Glutamatergic neuron (in vitro differentiated cells): ENCODE results near the gene WASF3. TPM values are rescaled to one million over a fixed set of nuclear protein-coding genes. Genes with fewer than 3 reads are reported as not detected.
"Not testable (repeated sequence)": the region's sequence is repeated elsewhere in the genome, so short reads cannot be mapped to it uniquely, and the experiment has no call there.

Source experiments
- DNase-seq: peaks from one replicate; pipeline ENCODE4 v3.0.0; 2022
- H3K27ac Mint-ChIP-seq: one replicate; pipeline ENCODE4 v1.8.0; 2020; ENCODE audit warnings: mild to moderate bottlenecking, mixed read lengths, inconsistent platforms; ENCODE audit not compliant: unreplicated experiment
- H3K27me3 Mint-ChIP-seq: one replicate; pipeline ENCODE4 v1.8.0; 2020; ENCODE audit warnings: mild to moderate bottlenecking, moderate library complexity, mixed read lengths, inconsistent platforms; ENCODE audit not compliant: unreplicated experiment
- H3K36me3 Mint-ChIP-seq: one replicate; pipeline ENCODE4 v1.8.0; 2020; ENCODE audit warnings: mild to moderate bottlenecking, mixed read lengths, inconsistent platforms; ENCODE audit not compliant: unreplicated experiment
- H3K4me1 Mint-ChIP-seq: one replicate; pipeline ENCODE4 v1.8.0; 2020; ENCODE audit warnings: mild to moderate bottlenecking, low read depth, mixed read lengths, inconsistent platforms; ENCODE audit not compliant: unreplicated experiment
- H3K4me3 Mint-ChIP-seq: one replicate; pipeline ENCODE4 v1.8.0; 2020; ENCODE audit warnings: mild to moderate bottlenecking, mixed read lengths, inconsistent platforms; ENCODE audit not compliant: unreplicated experiment
- H3K9me3 Mint-ChIP-seq: one replicate; pipeline ENCODE4 v1.8.0; 2020; ENCODE audit warnings: mild to moderate bottlenecking, moderate library complexity, mixed read lengths, inconsistent platforms; ENCODE audit not compliant: unreplicated experiment
- total RNA-seq: library from RNA; stranded (reverse); fragmentation: NEBNext Ultra II Directional; extraction: Animal tissue kit (Norgen Biotek cat#: 25700); gene quantifications from one replicate; pipeline ENCODE4 v1.2.1, GENCODE V29; 2021; ENCODE audit not compliant: unreplicated experiment
- TF ChIP-seq, protein P1 (sequence below): fragments of 200-600 bp; sonication (generic); IDR thresholded peaks from one replicate; pipeline ENCODE4 v1.5.0; 2021; ENCODE audit not compliant: partially characterized antibody, unreplicated experiment

WASF3 gene
- total RNA-seq, 1 donor from 2014 or later = 10.1 TPM

DNA sequence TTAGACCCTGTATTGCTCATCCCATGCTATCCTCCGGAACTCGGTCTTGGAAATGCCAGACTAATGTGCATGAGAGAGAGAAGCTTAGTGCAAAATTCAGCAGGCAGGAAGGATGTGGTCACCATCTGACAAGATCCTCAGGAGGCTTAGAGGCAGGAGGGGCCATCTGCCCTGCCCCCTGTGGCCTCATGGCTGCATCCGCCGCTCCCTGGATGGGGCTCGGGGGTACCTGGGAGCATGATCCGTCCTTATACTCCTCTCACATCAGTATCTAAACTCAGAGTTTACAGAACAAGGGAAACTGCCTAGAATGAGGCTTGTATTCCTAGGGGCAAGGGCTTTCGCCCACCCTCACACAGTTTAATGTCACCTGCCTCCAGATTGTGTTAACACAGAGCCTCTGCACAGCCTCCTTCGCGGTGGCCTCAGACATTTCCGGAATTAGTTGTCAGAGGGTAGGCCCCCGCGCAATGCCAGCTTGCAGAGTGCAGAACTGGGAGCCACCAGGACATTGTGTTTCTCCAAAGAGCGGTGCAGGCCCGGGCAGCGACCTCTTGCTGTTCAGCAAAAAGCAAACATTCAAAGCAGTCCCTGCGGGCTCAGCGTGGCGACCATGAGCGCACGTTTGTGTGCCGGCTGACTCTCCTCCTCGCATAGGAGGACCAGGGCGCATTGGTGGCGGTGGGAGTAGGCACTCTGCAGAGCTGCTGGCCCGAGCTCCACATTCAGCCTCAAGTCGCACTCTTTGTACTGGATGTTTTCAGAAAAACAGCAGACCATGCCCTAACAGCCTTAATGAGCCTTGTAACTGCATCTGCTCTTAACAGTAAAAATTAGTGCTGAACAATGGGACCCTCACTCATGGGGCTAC, 164.0 kb downstream of the WASF3 start:
- peaks cover 23% of the 10 kb centered on the region for H3K4me1 Mint-ChIP-seq

DNA sequence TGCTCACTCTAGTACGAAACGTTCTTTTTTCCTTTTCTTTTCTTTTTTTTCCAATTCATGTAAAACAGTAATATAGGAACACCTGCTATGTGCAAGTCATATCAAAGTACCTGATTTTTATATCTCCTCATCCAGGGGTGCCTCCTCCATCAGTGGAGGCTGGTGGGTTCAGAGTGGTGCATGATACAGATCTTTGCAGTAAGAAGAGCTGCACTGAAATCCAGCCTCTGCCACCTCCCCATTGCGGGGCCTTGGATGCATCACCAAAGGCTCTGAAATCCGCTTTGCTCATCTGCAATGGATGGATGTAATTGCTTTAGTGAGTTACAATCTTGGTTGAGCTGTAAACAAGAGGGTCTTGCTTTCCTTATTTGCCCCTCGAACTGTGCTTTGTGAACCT, 164.8 kb downstream of the WASF3 start:
- Mint-ChIP-seq H3K27me3 (peaks cover 12% of the 10 kb centered on the region), H3K27ac (peak overlapping the region; percentile 86), H3K4me1 (peaks cover 23% of the 10 kb centered on the region), H3K36me3 (peaks cover 5% of the 10 kb centered on the region), H3K4me3 (peak overlapping the region; percentile 12), H3K9me3 (peaks cover 13% of the 10 kb centered on the region)
- DNase-seq = no peak
- TF ChIP-seq, protein P1, sequence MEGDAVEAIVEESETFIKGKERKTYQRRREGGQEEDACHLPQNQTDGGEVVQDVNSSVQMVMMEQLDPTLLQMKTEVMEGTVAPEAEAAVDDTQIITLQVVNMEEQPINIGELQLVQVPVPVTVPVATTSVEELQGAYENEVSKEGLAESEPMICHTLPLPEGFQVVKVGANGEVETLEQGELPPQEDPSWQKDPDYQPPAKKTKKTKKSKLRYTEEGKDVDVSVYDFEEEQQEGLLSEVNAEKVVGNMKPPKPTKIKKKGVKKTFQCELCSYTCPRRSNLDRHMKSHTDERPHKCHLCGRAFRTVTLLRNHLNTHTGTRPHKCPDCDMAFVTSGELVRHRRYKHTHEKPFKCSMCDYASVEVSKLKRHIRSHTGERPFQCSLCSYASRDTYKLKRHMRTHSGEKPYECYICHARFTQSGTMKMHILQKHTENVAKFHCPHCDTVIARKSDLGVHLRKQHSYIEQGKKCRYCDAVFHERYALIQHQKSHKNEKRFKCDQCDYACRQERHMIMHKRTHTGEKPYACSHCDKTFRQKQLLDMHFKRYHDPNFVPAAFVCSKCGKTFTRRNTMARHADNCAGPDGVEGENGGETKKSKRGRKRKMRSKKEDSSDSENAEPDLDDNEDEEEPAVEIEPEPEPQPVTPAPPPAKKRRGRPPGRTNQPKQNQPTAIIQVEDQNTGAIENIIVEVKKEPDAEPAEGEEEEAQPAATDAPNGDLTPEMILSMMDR = no peak

More for the DNA sequence above, 164.0 kb downstream of the WASF3 start:
- peak overlapping the region; percentile 86 for H3K27ac Mint-ChIP-seq
- TF ChIP-seq, protein P1 = no peak
- H3K36me3 Mint-ChIP-seq = peaks cover 5% of the 10 kb centered on the region
- peaks cover 12% of the 10 kb centered on the region for H3K27me3 Mint-ChIP-seq
- peaks cover 13% of the 10 kb centered on the region for H3K9me3 Mint-ChIP-seq
- DNase-seq = peak; percentile 68
- peak overlapping the region; percentile 41 for H3K4me3 Mint-ChIP-seq

DNA sequence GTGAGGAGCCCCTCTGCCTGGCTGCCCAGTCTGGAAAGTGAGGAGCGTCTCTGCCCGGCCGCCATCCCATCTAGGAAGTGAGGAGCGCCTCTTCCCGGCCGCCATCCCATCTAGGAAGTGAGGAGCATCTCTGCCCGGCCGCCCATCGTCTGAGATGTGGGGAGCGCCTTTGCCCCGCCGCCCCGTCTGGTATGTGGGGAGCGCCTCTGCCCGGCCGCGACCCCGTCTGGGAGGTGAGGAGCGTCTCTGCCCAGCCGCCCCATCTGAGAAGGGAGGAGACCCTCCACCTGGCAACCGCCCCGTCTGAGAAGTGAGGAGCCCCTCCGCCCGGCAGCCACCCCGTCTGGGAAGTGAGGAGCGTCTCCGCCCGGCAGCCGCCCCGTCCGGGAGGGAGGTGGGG, 166.1 kb downstream of the WASF3 start:
- Mint-ChIP-seq H3K9me3 (peaks cover 13% of the 10 kb centered on the region), H3K4me1 (peaks cover 23% of the 10 kb centered on the region), H3K27me3 (peaks cover 11% of the 10 kb centered on the region)
- H3K4me3 Mint-ChIP-seq, H3K36me3 Mint-ChIP-seq, H3K27ac Mint-ChIP-seq, DNase-seq: not testable (repeated sequence)

DNA sequence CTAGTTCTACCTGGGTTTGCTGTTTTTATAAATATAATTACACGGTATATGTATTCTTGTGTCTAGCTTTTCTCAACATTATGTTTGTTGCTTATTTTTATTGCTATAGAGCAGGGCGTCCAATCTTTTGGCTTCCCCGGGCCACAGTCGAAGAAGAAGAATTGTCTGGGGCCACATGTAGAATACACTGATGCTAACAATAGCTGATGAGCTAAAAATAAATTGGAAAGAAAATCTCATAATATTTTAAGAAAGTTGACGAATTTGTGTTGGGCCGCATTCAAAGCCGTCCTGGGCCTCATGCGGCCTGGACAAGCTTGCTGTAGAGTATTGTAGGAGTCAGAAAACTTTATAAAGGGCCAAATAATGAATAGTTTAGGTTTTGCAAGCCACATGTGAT, 169.2 kb downstream of the WASF3 start:
- Mint-ChIP-seq H3K27me3 (no peaks in the 10 kb centered on the region), H3K4me1 (peaks cover 5% of the 10 kb centered on the region)
- TF ChIP-seq, protein P1 = no peak

DNA sequence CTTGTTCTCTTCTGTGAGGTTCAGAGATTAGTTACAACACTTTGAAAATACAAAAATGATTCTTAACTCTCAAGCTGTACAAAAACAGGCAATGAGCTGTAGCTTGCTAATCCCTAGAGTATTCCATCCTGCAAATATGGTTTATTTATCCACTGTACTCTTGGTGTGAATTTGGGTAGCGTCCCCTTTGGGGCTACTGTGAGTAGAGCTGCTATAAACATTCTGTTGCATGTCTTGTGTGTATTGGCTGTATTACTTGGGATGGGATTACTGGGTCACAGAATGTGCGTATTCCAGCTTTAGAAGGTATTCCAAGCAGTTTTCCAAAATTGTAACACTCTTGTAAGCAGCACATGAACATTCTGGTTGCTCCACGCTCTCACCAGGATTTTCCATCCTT, 169.6 kb downstream of the WASF3 start:
- peaks cover 5% of the 10 kb centered on the region for H3K4me1 Mint-ChIP-seq
- H3K9me3 Mint-ChIP-seq = peaks cover 3% of the 10 kb centered on the region
- no peaks in the 10 kb centered on the region for H3K27me3 Mint-ChIP-seq
- DNase-seq = no peak
- TF ChIP-seq, protein P1 = no peak
- peaks cover 5% of the 10 kb centered on the region for H3K36me3 Mint-ChIP-seq
- H3K27ac Mint-ChIP-seq = no peak overlapping the region
- no peak overlapping the region for H3K4me3 Mint-ChIP-seq

More for the DNA sequence above, 169.2 kb downstream of the WASF3 start:
- H3K4me3 Mint-ChIP-seq = no peak overlapping the region
- no peak overlapping the region for H3K27ac Mint-ChIP-seq
- peaks cover 3% of the 10 kb centered on the region for H3K9me3 Mint-ChIP-seq
- peaks cover 5% of the 10 kb centered on the region for H3K36me3 Mint-ChIP-seq
- DNase-seq = no peak
